ENCODE measurements around the gene CDHR1.

The CDHR1 gene

DNA sequence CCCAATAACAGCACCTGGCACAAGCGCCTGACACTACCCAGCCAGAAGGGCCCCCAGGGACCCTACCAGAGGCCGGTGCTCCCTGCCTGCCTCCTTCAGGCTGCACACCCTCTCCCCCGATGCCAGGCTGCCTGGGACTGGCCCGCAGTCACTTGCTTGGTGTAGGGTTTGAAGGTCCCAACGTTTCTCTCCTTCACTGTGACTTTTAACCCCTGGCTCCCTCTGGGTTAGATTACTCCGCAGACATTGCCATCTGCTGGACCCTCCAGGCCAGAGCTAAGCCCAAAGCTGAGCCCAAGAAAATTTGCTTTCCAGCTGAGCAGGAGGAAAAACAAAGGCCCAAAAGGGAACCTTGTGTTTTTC, 6.9 kb downstream of the CDHR1 start:
- DNase-seq = no peak

GRCh38 chr10:84201682-84202081, 7.3 kb downstream of the CDHR1 start:
- no peak for DNase-seq

DNA sequence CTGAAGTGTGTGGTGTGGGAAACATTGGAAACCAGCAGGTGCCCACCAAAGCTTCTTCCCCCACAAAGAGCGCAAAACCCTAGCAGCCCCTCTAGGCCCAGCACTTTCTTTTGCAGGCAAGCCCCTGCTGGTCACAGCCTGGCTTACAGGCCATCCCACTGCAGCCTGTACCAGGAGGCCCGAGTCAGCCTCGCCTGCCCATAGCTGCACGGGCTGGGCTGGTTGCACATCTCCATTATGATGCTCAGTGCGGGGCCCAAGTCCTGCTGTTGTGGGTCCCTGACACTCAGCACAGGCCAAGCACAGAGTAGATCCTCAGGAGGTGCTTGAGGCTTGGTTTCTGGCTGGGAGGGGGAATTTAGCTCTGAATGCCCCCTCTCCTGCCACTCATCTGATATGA, 8.0 kb downstream of the CDHR1 start:
- no peak for DNase-seq

GRCh38 chr10:84204122-84204521, 9.8 kb downstream of the CDHR1 start:
- DNase-seq = no peak

- no peak for DNase-seq
Observed at GRCh38 chr10:84204610-84205009, 10.3 kb downstream of the CDHR1 start.

DNA sequence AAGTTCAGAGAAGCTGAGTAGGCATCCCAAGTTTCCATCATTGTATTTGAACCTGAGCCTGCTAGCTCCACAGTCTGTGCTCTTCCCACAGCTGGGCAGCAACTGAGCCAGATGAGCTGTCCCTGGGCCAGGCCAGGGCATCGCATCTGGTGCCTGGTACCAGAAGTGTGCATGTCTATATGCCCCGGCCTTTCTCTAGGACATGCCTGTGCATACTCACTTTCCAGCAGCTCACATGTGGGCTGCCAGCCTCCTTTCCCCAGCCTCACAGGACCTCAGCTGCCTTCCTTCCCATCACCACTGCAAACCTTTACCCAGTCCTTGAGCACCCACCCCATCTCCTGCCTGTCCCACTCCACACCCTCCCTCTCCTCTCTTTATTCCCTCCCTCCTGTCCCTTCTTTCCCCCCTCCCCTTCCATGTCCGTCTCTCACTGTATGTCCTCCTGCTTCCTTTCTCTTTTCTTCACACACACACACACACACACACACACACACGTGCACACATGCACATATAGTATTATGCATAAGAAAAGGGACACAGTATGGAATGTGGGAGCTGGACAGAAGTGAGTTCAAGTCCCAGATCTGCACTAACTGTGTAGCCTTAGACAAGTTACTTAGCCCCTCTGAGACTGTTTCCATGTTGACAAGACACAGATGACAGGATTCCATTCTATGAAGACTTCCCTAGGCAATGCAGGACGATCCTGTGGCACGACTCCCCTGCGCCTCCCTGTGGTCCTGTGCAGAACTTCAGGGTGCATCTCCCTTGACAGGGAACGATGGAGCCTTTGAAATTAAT, 10.9 kb downstream of the CDHR1 start:
- peak; percentile 39 for DNase-seq

DNA sequence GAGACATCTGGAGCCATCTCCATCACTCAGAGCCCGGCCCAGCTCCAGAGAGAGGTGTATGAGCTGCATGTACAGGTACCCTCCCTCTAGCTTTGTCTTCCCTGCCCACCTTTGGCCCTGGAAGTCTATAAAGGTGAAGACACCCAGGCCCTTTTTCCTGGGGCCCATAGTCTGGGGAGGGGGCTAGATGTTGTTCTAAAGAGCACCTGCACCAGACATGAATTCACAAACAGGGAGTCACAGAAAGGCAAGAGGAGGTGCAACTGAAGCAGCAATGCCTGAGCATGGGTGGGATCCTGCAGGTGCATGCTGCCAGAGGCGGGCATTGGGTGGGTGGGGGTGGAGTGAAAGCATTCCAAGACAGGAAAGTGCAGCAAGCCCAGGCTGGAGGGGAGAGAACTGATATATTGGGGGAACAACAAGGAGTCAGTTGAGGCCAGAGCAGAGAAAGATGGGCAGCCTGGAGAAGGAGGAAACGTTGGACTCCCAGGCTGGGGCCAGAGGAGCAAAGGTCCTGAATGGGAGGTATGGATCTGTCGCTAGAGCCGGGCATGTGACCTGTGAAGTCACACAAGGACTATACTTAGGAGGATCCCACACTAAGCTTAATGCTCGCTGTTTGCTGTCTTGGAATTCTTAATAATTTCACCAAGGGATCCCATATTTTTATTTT, 11.7 kb downstream of the CDHR1 start:
- DNase-seq = no peak

- DNase-seq = no peak
Observed at GRCh38 chr10:84208023-84208422, 13.7 kb downstream of the CDHR1 start.

- no peak for DNase-seq
Observed at GRCh38 chr10:84211566-84211965, 17.2 kb downstream of the CDHR1 start.

DNA sequence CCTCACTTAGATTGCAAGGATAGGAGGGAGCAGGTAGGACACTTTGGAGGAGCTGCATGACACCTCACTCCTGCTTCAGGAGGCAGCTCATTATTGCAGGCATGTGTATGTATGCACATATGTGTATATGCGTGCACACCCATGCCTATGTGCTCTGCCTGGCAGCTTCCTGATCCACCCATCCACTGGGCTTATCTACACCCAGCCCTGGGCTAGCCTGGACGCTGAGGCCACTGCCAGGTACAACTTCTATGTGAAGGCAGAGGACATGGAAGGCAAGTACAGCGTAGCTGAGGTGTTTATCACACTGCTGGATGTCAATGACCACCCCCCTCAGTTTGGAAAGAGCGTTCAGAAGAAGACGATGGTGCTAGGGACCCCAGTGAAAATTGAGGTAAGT, 17.7 kb downstream of the CDHR1 start:
- no peak for DNase-seq

GRCh38 chr10:84213076-84213475, 18.7 kb downstream of the CDHR1 start:
- no peak for DNase-seq

- no peak for DNase-seq
Observed at GRCh38 chr10:84214046-84214572, 19.8 kb downstream of the CDHR1 start.

DNA sequence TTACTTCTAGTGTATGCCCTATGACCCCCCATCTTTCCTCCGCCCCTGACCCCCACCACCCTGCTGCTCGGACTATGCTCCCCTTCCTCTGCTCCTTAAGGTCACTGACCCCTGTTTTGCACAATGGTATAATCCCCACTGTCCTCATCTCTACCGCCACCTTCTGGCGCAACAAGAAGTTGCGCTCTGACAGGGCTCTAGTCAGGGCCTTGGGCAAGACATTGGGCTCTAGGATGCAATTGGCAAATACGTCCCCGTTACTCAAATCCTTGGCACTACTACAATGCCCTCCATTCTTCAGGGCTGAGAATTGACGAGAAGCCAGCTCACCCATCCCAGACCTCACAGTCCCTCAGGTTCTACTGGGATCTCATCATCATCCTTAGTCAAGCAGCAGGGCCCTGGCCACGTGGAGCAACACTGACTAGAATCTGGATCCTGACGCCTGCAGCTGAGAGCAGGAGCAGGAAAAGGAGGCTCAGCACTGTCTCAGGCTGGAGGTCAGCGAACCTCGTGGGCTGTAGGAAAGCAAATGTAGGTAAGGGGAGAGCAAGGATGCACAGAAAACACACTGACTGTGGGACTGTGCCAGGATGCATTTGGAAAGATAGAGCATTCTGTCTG, 20.4 kb downstream of the CDHR1 start:
- DNase-seq = no peak

DNA sequence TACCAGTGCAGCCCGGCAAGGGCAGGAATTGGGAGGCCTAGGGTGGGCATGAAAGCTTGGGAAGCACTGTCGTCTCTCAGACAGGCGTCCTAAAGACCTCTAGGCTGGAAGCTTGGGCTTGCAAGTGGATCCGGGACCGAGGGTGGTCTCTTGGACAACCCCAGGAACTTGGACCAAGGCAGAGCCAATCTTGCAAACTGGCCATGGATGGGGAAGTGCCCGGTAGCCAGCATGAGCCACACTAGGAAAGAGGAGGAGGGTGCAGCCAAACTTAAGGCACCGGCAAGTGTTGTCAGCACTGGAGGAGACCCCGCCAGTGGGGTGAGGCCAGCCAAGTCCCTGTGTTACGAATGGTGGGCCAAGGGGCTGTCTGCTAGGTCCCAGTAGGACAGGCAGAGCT, 22.5 kb downstream of the CDHR1 start:
- no peak for DNase-seq

GRCh38 chr10:84217746-84218145, 23.4 kb downstream of the CDHR1 start:
- DNase-seq = no peak

GRCh38 chr10:84221916-84222315, 27.6 kb downstream of the CDHR1 start:
- no peak for DNase-seq

DNA sequence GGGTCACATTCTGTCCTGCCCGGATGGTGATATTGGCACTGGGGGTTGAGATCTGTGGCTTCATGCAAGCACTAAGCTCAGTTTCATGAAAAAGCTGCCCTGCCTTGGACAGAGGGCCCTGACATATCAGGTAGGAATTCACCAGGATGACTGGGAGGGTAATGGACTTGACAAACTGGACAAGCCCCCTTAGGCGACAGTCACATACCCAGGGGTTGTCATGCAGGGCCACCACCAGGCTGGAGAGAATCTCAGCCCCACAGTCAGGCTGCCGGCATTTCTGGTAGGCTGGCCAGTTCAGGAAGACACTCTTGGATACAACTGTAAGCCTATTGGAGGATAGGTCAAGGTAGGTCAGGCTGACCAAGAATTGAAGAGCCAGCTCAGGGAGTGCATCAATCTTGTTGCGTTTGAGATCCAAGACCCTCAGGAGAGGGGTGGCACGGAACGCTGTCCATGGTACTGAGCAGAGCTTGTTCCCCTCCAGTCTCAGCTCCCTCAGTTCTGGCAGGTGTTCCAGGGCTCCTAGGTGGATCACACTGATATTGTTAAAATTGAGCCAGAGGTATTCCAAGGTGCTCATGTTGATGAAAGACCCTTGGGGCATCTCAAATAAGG, 30.2 kb downstream of the CDHR1 start:
- DNase-seq = no peak

- DNase-seq = no peak
Observed at GRCh38 chr10:84225427-84226173, 31.3 kb downstream of the CDHR1 start, which contains the start of gene LRIT2. Gene LRIT2, minus strand, starts transcription at chr10:84225544. Its CDS starts 24 bp downstream, at chr10:84225520.

DNA sequence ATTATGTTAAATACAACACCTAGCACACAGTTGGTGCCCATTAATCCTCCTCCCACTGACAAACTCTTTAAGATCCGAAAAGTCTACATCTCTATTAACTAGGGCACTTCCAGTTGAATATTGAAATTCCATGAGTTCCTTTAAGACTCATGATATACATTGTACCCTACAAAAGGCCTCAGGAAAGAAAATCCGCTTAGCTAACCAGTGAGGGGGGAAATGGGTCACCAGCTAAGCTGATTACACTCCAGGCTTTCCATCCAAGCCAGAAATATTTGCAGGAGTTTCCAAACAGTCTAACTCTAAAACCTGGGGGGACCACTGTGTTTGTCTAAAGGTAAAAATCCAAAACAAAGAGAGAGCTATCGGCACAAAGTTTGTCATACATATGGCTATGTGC, 32.3 kb downstream of the CDHR1 start:
- DNase-seq = no peak

DNA sequence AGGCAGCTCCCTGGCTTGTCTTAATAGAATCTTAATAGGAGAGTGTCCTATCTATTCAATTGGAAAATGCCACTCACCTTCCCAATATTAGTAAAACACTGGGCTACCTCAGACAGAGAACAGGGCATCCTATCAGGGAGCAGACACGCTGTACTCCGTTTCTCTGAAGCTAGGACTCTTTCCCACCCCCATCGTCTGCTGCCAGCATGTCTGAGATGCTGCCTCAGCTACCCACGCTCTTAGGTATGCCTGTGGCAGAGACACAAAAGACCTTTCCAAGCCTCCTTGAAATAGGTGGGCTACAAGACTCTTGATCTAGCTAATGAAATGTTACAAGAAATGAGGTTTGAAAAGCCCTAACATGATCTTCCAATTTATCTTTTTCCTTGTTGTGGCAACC, 33.5 kb downstream of the CDHR1 start:
- no peak for DNase-seq

GRCh38 chr10:84230359-84230758, 36.0 kb downstream of the CDHR1 start:
- DNase-seq = no peak

DNA sequence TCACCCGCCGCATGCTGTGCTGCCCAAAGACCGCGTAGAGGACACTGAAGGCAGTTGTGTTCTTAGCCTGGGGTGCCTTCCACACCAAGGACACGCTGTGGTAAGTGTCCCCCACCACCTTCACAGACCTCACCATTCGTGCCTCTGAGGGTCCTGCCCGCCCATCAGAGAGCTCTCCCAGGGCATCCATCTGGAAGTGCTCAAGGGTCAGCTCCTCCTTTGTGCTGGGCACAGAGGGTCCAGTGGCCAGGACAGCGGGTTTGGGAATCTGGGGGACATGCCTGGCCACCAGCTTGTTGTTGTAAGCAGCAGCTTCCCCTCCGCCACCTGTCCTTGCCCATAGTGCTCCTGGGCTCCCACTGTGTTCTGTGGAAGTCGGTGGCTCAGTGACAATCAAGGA, 38.0 kb downstream of the CDHR1 start:
- DNase-seq = no peak

DNA sequence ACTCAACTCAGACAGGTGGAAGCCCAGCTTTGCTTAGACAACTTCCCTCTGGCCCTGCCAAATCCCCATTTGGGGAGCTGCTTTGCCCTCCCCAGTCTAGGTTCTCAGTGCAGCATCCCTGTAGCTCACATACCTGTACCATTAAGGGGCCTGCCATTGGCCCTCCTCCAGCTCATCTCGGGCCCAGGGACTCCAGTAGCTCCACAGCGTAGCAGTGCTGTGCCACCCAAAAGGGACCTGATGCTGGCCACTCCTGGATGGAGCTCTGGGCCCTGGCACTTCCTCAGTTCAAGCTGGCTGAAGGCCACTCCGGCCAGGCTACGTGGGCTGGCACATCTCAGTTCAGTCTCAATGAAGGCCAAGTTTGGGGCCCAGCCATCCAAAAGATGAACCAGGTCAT, 39.6 kb downstream of the CDHR1 start:
- DNase-seq = no peak

Data from DMS153 (cell line).